Ishikawa (cell line): ENCODE results near the gene ADM2.

Experiments used
- CEBPB ChIP-seq: IDR thresholded peaks from 2 replicates; pipeline ENCODE4 v1.6.1; 2012
- CREB1 ChIP-seq: IDR thresholded peaks from 2 replicates; pipeline ENCODE4 v1.6.1; 2012; ENCODE audit warnings: low read depth
- EGR1 ChIP-seq: IDR thresholded peaks from 2 replicates; pipeline ENCODE4 v1.6.1; 2012
- EP300 ChIP-seq: IDR thresholded peaks from 2 replicates; pipeline ENCODE4 v1.6.1; 2012; ENCODE audit warnings: borderline replicate concordance
- FOXM1 ChIP-seq: IDR thresholded peaks from 2 replicates; pipeline ENCODE4 v1.6.1; 2012; ENCODE audit warnings: low read depth, borderline replicate concordance
- MAX ChIP-seq: IDR thresholded peaks from 2 replicates; pipeline ENCODE4 v1.6.1; 2012
- NFIC ChIP-seq: IDR thresholded peaks from 2 replicates; pipeline ENCODE4 v1.6.1; 2012
- RAD21 ChIP-seq: IDR thresholded peaks from 2 replicates; pipeline ENCODE4 v1.6.1; 2012; ENCODE audit warnings: low read depth
- REST ChIP-seq: IDR thresholded peaks from 2 replicates; pipeline ENCODE4 v1.6.1; 2012; ENCODE audit warnings: low read depth, mild to moderate bottlenecking
- TAF1 ChIP-seq: IDR thresholded peaks from 2 replicates; pipeline ENCODE4 v1.6.1; 2012; ENCODE audit warnings: low read depth, mild to moderate bottlenecking
- TCF12 ChIP-seq: IDR thresholded peaks from 2 replicates; pipeline ENCODE4 v1.6.1; 2012; ENCODE audit warnings: low read depth
- TEAD4 ChIP-seq: IDR thresholded peaks from 2 replicates; pipeline ENCODE4 v1.6.1; 2012
- USF1 ChIP-seq: IDR thresholded peaks from 2 replicates; pipeline ENCODE4 v1.6.1; 2012
- YY1 ChIP-seq: IDR thresholded peaks from 2 replicates; pipeline ENCODE4 v1.6.1; 2012; ENCODE audit warnings: low read depth
- ZBTB7A ChIP-seq: IDR thresholded peaks from 2 replicates; pipeline ENCODE4 v1.6.1; 2012; ENCODE audit warnings: low read depth

ADM2 gene

GRCh38 chr22:50456026-50456425 is 25.3 kb upstream of the ADM2 start:
- TF ChIP-seq USF1, result no peak
- TF ChIP-seq EP300, result no peak
- no peak for TF ChIP-seq MAX
- no peak for TF ChIP-seq YY1
- TF ChIP-seq FOXM1, result no peak

GRCh38 chr22:50456466-50457234 is 24.7 kb upstream of the ADM2 start:
- TF ChIP-seq REST, result no peak
- TF ChIP-seq TCF12, result no peak
- TF ChIP-seq CEBPB, result no peak
- TF ChIP-seq RAD21, result peak; percentile 26; the same call in 1 of the 2 replicates
- no peak for TF ChIP-seq EP300

- TF ChIP-seq TCF12 (no peak), TAF1 (no peak), MAX (no peak), TEAD4 (no peak), EP300 (no peak), CREB1 (no peak), RAD21 (no peak), ZBTB7A (no peak), EGR1 (no peak), NFIC (no peak), YY1 (no peak), CEBPB (no peak), REST (no peak), USF1 (no peak), FOXM1 (no peak)
These were observed 22.3 kb upstream of the ADM2 start for GRCh38 chr22:50459016-50459415.

GRCh38 chr22:50459496-50460140 is 21.7 kb upstream of the ADM2 start:
- TF ChIP-seq TCF12 (no peak), MAX (no peak), EP300 (no peak), CEBPB (no peak), FOXM1 (no peak), REST (no peak), YY1 (no peak), TAF1 (no peak), ZBTB7A (no peak)

GRCh38 chr22:50460938-50461337 is 20.4 kb upstream of the ADM2 start:
- TF ChIP-seq USF1 (0 out of 2 replicates have a peak, but pooled peaks have one; percentile 17), YY1 (peak; percentile 79), REST (no peak), ZBTB7A (peak; percentile 89; the same call in 1 of the 2 replicates), TCF12 (peak; percentile 92), TEAD4 (peak; percentile 96), CEBPB (no peak), FOXM1 (no peak), EP300 (peak; percentile 71), EGR1 (peak; percentile 53; the same call in 1 of the 2 replicates), MAX (peak; percentile 68), RAD21 (no peak; the same call in 1 of the 2 replicates), NFIC (peak; percentile 95)
